Parathyroid adenoma (tissue), 2 donors: ENCODE data around the gene ZBED1.

Experiments used
- H2AFZ ChIP-seq: fragments of 300-600 bp; sonication (generic); one replicate; pipeline ENCODE4 v1.7.0; 2017; ENCODE audit warnings: antibody characterized with exemption, mild to moderate bottlenecking
- H3K27ac ChIP-seq: fragments of 300-600 bp; sonication (generic); one replicate; pipeline ENCODE4 v1.7.0; 2017
- H3K27me3 ChIP-seq: fragments of 300-600 bp; sonication (generic); one replicate; pipeline ENCODE4 v1.7.0; 2017; ENCODE audit warnings: low read length; ENCODE audit not compliant: control insufficient read depth, insufficient read depth
- H3K36me3 ChIP-seq: fragments of 300-600 bp; sonication (generic); one replicate; pipeline ENCODE4 v1.7.0; 2017; ENCODE audit warnings: low read length; ENCODE audit not compliant: control insufficient read depth, insufficient read depth
- H3K4me1 ChIP-seq: fragments of 300-600 bp; sonication (generic); one replicate; pipeline ENCODE4 v1.7.0; 2017; ENCODE audit warnings: control low read depth
- H3K4me2 ChIP-seq: fragments of 300-600 bp; sonication (generic); one replicate; pipeline ENCODE4 v1.7.0; 2017; ENCODE audit warnings: low read length
- H3K4me3 ChIP-seq: fragments of 300-600 bp; sonication (generic); one replicate; pipeline ENCODE4 v1.7.0; 2017; ENCODE audit warnings: low read depth, low read length
- H3K79me2 ChIP-seq: fragments of 300-600 bp; sonication (generic); one replicate; pipeline ENCODE4 v1.7.0; 2017; ENCODE audit warnings: control low read depth
- H3K9ac ChIP-seq: fragments of 300-600 bp; sonication (generic); one replicate; pipeline ENCODE4 v1.7.0; 2017; ENCODE audit warnings: mild to moderate bottlenecking
- H3K9me3 ChIP-seq: fragments of 300-600 bp; sonication (generic); one replicate; pipeline ENCODE4 v1.7.0; 2017; ENCODE audit warnings: low read length; ENCODE audit not compliant: control insufficient read depth
- TF ChIP-seq, protein P1 (sequence below): fragments of 300-600 bp; sonication (generic); IDR thresholded peaks from one replicate; pipeline ENCODE4 v1.7.0; 2017; ENCODE audit warnings: antibody characterized with exemption, mild to moderate bottlenecking
- donor health status: primary hyperparathyroidism.

The ZBED1 gene

DNA sequence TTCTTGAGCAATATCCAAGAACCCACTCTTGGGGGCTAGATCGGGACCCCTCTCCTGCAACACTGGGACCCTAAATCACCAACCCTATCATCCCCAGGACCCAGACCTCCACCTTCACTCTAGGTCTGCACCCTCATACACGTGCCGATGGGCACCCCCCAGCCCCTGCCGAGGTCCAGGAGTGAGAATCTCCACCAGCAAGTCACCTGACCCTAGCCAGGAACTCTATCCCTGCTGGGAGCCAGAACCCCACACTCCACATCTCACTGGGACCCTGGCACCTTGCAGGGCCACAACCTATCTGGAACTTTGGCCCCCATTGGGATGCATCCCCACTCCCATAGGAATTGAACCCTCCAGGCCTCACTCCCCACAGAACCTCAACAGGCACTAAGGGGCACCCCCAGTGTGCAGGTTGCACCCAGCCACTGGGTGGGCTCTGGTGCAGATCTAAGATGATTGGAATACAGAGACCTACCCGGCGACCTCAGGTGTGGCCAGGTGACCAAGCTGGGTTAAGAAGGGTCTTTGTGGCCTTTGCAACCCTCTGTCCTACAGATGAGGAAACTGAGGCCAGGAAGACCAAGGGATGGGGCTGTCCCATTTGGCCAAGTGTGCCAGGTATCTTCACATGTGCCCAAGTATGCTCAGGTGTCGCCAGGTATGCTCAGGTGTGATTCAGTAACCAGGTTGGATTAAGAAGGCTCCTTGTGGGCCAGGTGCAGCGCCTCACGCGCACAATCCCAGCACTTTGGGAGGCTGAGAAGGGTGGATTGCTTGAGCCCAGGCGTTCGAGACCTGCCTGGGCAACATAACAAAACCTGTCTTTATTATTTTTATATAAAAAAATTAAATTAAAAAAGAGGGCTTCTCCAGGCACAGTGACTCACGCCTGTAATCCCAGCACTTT is 3.1 kb upstream of the ZBED1 start:
- TF ChIP-seq, protein P1, sequence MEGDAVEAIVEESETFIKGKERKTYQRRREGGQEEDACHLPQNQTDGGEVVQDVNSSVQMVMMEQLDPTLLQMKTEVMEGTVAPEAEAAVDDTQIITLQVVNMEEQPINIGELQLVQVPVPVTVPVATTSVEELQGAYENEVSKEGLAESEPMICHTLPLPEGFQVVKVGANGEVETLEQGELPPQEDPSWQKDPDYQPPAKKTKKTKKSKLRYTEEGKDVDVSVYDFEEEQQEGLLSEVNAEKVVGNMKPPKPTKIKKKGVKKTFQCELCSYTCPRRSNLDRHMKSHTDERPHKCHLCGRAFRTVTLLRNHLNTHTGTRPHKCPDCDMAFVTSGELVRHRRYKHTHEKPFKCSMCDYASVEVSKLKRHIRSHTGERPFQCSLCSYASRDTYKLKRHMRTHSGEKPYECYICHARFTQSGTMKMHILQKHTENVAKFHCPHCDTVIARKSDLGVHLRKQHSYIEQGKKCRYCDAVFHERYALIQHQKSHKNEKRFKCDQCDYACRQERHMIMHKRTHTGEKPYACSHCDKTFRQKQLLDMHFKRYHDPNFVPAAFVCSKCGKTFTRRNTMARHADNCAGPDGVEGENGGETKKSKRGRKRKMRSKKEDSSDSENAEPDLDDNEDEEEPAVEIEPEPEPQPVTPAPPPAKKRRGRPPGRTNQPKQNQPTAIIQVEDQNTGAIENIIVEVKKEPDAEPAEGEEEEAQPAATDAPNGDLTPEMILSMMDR = no peak
- Histone ChIP-seq H3K4me2 (no peak overlapping the region), H3K79me2 (no peaks in the 10 kb centered on the region), H3K27me3 (no peaks in the 10 kb centered on the region), H3K36me3 (no peaks in the 10 kb centered on the region), H3K4me3 (no peak overlapping the region), H3K4me1 (no peaks in the 10 kb centered on the region), H3K27ac (no peak overlapping the region), H3K9ac (no peak overlapping the region), H2AFZ (no peak overlapping the region), H3K9me3 (no peaks in the 10 kb centered on the region)

- H3K9ac ChIP-seq = no peak overlapping the region
- H3K27ac ChIP-seq = no peak overlapping the region
- no peak overlapping the region for H3K4me3 ChIP-seq
- peak overlapping the region; percentile 42 for H2AFZ ChIP-seq
- no peaks in the 10 kb centered on the region for H3K79me2 ChIP-seq
- no peak overlapping the region for H3K4me2 ChIP-seq
- TF ChIP-seq, protein P1 = no peak
- H3K27me3 ChIP-seq = no peaks in the 10 kb centered on the region
- no peaks in the 10 kb centered on the region for H3K4me1 ChIP-seq
- no peaks in the 10 kb centered on the region for H3K9me3 ChIP-seq
- no peaks in the 10 kb centered on the region for H3K36me3 ChIP-seq
These were observed 2.1 kb upstream of the ZBED1 start for GRCh38 chrX:2502668-2503519.

GRCh38 chrX:2502120-2502667 is 1.4 kb upstream of the ZBED1 start:
- TF ChIP-seq, protein P1 = no peak

DNA sequence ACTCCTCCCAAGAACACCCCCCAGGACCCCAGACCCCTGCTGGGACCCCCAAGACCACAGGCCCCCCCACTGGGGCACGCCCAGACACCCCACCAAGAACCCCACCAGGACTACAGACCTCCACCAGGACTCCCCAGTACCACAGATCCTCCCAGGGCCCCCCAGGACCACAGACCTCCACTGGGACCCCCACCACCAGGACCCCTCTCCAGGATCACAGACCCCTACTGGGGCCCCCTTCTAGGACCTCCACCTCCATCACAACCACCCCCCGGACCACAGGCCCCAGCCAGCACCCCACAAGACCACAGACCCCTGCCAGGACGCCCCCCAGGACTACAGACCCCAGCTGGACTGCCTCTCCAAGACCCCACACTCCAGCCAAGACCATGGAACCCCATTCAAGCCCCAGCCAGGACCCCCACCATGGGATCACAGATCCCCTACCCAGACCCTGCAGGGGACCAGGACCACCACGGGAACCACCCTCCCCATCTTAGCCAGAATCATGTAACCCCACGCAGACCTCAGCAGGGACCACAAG is 855 bp upstream of the ZBED1 start:
- Histone ChIP-seq H3K4me3 (no peak overlapping the region), H3K27ac (no peak overlapping the region), H3K27me3 (no peaks in the 10 kb centered on the region), H3K4me2 (no peak overlapping the region), H3K9ac (no peak overlapping the region), H3K4me1 (no peaks in the 10 kb centered on the region), H3K79me2 (no peaks in the 10 kb centered on the region), H2AFZ (no peak overlapping the region), H3K36me3 (no peaks in the 10 kb centered on the region), H3K9me3 (no peaks in the 10 kb centered on the region)
- TF ChIP-seq, protein P1 = no peak

More at GRCh38 chrX:2502120-2502667, 1.4 kb upstream of the ZBED1 start:
- Histone ChIP-seq H3K4me2 (no peak overlapping the region), H2AFZ (no peak overlapping the region), H3K27ac (no peak overlapping the region), H3K9ac (no peak overlapping the region), H3K4me3 (no peak overlapping the region), H3K4me1 (no peaks in the 10 kb centered on the region), H3K36me3 (no peaks in the 10 kb centered on the region), H3K27me3 (no peaks in the 10 kb centered on the region), H3K9me3 (no peaks in the 10 kb centered on the region), H3K79me2 (no peaks in the 10 kb centered on the region)
